ENCODE measurements around the gene SCAP. TPM values are rescaled to one million over a fixed set of nuclear protein-coding genes. Genes with fewer than 3 reads are reported as not detected.
A peak's percentile ranks its signal among the peaks of the same experiment; 100 is the strongest.
"Not testable (repeated sequence)": the region's sequence is repeated elsewhere in the genome, so short reads cannot be mapped to it uniquely, and the experiment has no call there.

Gene SCAP
- total RNA-seq: 10 to 100 TPM; 68.1 to 71.4 TPM

GRCh38 chr3:47475570-47476329, at the start of gene SCAP:
Gene SCAP (minus strand): TSS chr3:47475941. CDS start chr3:47442993, 32,948 bp downstream.
- ChIA-PET CTCF (interaction anchor here (0.7 to 5.3 kb wide), 11 partner anchors 10 to 74 kb away, joined by 3 to 51 read pairs (median 4); no protein-coding TSS in a partner anchor), POLR2A (interaction anchor here (0.6 to 0.8 kb wide), 3 partner anchors 54 to 304 kb away, joined by 3 to 4 read pairs (median 3); partner anchors contain the start of gene PTPN23)
- Mint-ChIP-seq H3K27me3 (no peaks in the 10 kb centered on the region), H3K27ac (peak within 1 kb of the TSS; percentile 88), H3K9me3 (no peaks in the 10 kb centered on the region), H3K4me3 (peak within 1 kb of the TSS; percentile 86), H3K36me3 (ENCODE audit: low read depth) (peaks cover 4% of the 10 kb centered on the region), H3K4me1 (peaks cover 31% of the 10 kb centered on the region)
- peak; percentile 96 for DNase-seq

DNA sequence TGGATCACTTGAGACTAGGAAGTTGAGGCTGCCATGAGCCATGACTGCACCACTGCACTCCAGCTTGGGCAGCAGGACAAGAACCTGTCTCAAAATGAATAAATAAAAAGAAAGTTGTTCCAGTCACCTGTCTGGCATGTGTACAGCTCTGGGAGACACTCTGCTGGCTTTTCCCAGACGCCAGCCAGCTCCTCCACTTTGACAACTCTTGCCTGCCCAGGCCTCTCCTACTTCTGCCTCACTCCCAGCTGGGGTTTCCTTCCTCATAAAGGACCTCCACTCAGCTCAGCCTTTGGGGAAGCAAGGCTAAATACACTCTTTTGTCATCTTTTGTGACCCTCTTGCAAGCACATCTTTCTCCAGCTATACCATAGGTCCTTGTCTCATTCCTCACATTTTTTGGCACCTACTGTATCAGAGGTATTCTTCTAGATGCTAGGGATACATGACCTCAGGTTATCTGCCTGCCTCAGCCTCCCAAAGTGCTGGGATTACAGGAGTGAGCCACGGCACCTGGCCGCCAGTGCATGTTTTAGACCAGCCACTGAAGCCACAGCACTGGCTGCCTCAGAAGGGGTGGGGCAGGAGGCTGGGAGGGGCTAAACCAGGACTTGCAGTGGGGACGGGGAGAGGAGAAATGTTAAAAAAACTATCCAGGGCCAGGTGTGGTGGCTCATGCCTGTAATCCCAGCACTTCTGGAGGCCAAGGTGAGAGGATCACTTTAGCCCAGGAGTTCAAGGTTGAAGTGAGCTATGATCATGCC, 47.8 kb upstream of the SCAP start:
- Mint-ChIP-seq H3K27ac (peak overlapping the region; percentile 7), H3K4me3 (no peak overlapping the region), H3K9me3 (peaks cover 4% of the 10 kb centered on the region), H3K36me3 (ENCODE audit: low read depth) (no peaks in the 10 kb centered on the region), H3K27me3 (no peaks in the 10 kb centered on the region), H3K4me1 (peaks cover 11% of the 10 kb centered on the region)
- ChIA-PET POLR2A (interaction anchor here (0.6 kb wide), 1 partner anchor 16 kb away, joined by 7 read pairs; no protein-coding TSS in a partner anchor), CTCF (interaction anchor here (0.8 to 3.9 kb wide), 6 partner anchors 10 to 467 kb away, joined by 4 to 43 read pairs (median 6); partner anchors contain the start of gene ELP6)
- DNase-seq: no peak

DNA sequence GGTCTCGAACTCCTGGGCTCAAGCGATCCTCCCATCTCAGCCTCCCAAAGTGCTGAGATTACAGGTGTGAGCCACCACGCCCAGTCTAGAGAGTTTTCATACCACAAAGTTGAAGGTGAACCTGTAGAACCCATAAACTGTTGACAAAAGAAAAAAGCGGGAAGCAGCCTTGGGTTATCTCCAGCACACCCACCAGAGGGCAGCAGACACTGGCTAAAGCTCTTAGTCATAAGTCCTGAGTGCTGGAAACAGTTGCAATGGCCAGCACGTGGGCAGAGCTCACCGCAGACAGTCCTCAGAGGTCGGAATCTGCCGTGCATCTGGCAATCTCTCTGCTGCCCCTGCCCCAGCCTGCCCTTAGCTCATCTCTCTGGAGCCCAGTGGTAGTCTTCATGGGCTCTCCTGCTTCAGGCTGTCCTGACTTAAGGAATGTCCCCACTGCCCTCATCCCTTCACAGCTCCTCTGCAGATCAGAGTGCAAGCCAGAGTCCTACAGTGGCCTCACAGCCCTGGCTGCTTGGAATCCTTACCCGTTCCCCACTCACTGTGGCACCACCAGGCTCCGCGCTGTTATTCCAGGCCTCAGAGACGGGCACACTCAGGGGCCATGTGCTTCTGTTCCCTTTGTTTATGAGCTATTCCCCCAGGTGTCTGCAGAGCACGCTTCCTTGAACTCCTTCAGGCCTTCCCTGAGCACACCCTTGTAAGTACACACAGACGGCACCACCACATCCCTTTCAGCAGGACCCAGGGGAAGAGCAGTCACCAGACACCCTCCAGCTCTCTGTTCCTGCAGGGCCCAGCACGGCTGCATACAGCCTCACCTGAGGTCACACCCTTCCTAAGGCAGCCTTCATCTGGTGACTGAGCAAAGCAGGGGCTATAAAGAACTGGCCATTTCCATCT, 46.6 kb upstream of the SCAP start:
- no peaks in the 10 kb centered on the region for H3K27me3 Mint-ChIP-seq
- H3K36me3 Mint-ChIP-seq (ENCODE audit: low read depth): no peaks in the 10 kb centered on the region
- CTCF ChIA-PET: interaction anchor here (0.6 to 3.9 kb wide), 24 partner anchors 9 to 1306 kb away, joined by 3 to 43 read pairs (median 4); partner anchors contain the start of gene ELP6
- peak; percentile 84 for DNase-seq
- POLR2A ChIA-PET: interaction anchor here (0.5 to 0.6 kb wide), 2 partner anchors 17 to 266 kb away, joined by 3 to 7 read pairs; no protein-coding TSS in a partner anchor
- H3K4me3 Mint-ChIP-seq: no peak overlapping the region
- H3K4me1 Mint-ChIP-seq: peaks cover 11% of the 10 kb centered on the region
- H3K27ac Mint-ChIP-seq: peak overlapping the region; percentile 33
- no peaks in the 10 kb centered on the region for H3K9me3 Mint-ChIP-seq

- no peaks in the 10 kb centered on the region for H3K27me3 Mint-ChIP-seq
- no peak for DNase-seq
- H3K4me3 Mint-ChIP-seq: no peak overlapping the region
- H3K9me3 Mint-ChIP-seq: no peaks in the 10 kb centered on the region
- no peaks in the 10 kb centered on the region for H3K36me3 Mint-ChIP-seq (ENCODE audit: low read depth)
- H3K27ac Mint-ChIP-seq: no peak overlapping the region
- CTCF ChIA-PET: interaction anchor here (0.6 to 3.9 kb wide), 12 partner anchors 8 to 630 kb away, joined by 3 to 43 read pairs (median 7); partner anchors contain the start of gene ELP6
- POLR2A ChIA-PET: interaction anchor here (0.6 kb wide), 1 partner anchor 268 kb away, joined by 6 read pairs; no protein-coding TSS in a partner anchor
- peaks cover 11% of the 10 kb centered on the region for H3K4me1 Mint-ChIP-seq
Measured at GRCh38 chr3:47520756-47521155, 45.0 kb upstream of the SCAP start.

- ChIA-PET POLR2A (no interaction called here), CTCF (interaction anchor here (1.5 kb wide), 1 partner anchor 97 kb away, joined by 5 read pairs; no protein-coding TSS in a partner anchor)
- DNase-seq: no peak
- Mint-ChIP-seq H3K4me3 (no peak overlapping the region), H3K4me1 (peaks cover 16% of the 10 kb centered on the region), H3K27ac (no peak overlapping the region), H3K9me3 (no peaks in the 10 kb centered on the region), H3K27me3 (no peaks in the 10 kb centered on the region), H3K36me3 (ENCODE audit: low read depth) (no peaks in the 10 kb centered on the region)
Measured at GRCh38 chr3:47517937-47518336, 42.2 kb upstream of the SCAP start.

DNA sequence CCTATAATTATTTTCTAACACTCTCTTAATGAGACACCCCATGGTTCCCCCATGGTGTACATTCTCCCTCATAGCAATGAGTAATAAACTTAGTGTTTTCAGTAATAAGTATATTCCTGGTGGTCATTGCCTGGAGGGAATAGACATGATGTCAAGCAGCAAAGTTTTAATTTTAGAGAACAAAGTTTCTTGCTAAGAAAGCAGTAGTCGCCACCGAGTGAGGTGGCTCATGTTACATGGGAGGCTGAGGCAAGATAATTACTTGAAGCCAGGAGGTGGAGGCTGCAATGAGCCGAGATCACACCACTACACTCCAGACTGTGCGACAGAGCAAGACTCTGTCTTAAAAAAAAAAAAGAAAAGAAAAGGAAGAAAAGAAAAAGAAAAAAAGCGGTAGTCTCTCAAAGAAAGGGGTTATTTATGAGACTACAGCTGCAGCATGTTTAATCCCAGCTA, 40.2 kb upstream of the SCAP start:
- Mint-ChIP-seq H3K9me3 (no peaks in the 10 kb centered on the region), H3K36me3 (ENCODE audit: low read depth) (peaks cover 3% of the 10 kb centered on the region), H3K4me3 (no peak overlapping the region), H3K27me3 (no peaks in the 10 kb centered on the region), H3K4me1 (peaks cover 18% of the 10 kb centered on the region), H3K27ac (no peak overlapping the region)
- DNase-seq: no peak
- CTCF ChIA-PET: interaction anchor here (0.6 to 1.7 kb wide), 5 partner anchors 85 to 536 kb away, joined by 3 to 4 read pairs (median 3); no protein-coding TSS in a partner anchor
- POLR2A ChIA-PET: no interaction called here

GRCh38 chr3:47515100-47515499, 39.4 kb upstream of the SCAP start:
- POLR2A ChIA-PET: no interaction called here
- CTCF ChIA-PET: interaction anchor here (1.0 to 1.4 kb wide), 4 partner anchors 22 to 274 kb away, joined by 3 to 4 read pairs (median 3); no protein-coding TSS in a partner anchor
- Mint-ChIP-seq H3K36me3 (ENCODE audit: low read depth) (peaks cover 7% of the 10 kb centered on the region), H3K4me3 (peak overlapping the region; percentile 66), H3K27me3 (no peaks in the 10 kb centered on the region), H3K9me3 (no peaks in the 10 kb centered on the region), H3K27ac (peak overlapping the region; percentile 52), H3K4me1 (peaks cover 21% of the 10 kb centered on the region)
- no peak for DNase-seq

- peak; percentile 97 for DNase-seq
- Mint-ChIP-seq H3K27me3 (no peaks in the 10 kb centered on the region), H3K4me3 (peak within 1 kb of the TSS; percentile 95), H3K27ac (peak within 1 kb of the TSS; percentile 97), H3K36me3 (ENCODE audit: low read depth) (peaks cover 15% of the 10 kb centered on the region), H3K9me3 (no peaks in the 10 kb centered on the region), H3K4me1 (peaks cover 21% of the 10 kb centered on the region)
- CTCF ChIA-PET: interaction anchor here (0.7 to 2.5 kb wide), 5 partner anchors 9 to 92 kb away, joined by 3 to 9 read pairs (median 3); no protein-coding TSS in a partner anchor
- POLR2A ChIA-PET: interaction anchor here (0.7 kb wide), 1 partner anchor 566 kb away, joined by 4 read pairs; no protein-coding TSS in a partner anchor
Measured at GRCh38 chr3:47513125-47513929, 37.6 kb upstream of the SCAP start, which contains the start of gene ELP6. Gene ELP6 (minus strand): TSS chr3:47513712. CDS start chr3:47513590, 122 bp downstream.

- peak; percentile 42 for DNase-seq
- H3K27ac Mint-ChIP-seq: peak overlapping the region; percentile 97
- POLR2A ChIA-PET: interaction anchor here (0.7 kb wide), 1 partner anchor 565 kb away, joined by 4 read pairs; no protein-coding TSS in a partner anchor
- H3K4me1 Mint-ChIP-seq: peaks cover 21% of the 10 kb centered on the region
- CTCF ChIA-PET: interaction anchor here (0.6 to 2.5 kb wide), 4 partner anchors 9 to 91 kb away, joined by 3 to 9 read pairs (median 4); no protein-coding TSS in a partner anchor
- H3K4me3 Mint-ChIP-seq: peak overlapping the region; percentile 95
- H3K36me3 Mint-ChIP-seq (ENCODE audit: low read depth): peaks cover 18% of the 10 kb centered on the region
- no peaks in the 10 kb centered on the region for H3K9me3 Mint-ChIP-seq
- no peaks in the 10 kb centered on the region for H3K27me3 Mint-ChIP-seq
Measured at GRCh38 chr3:47512416-47513124, 36.8 kb upstream of the SCAP start.

GRCh38 chr3:47505267-47505666, 29.5 kb upstream of the SCAP start:
- not testable (repeated sequence) for H3K4me1 Mint-ChIP-seq, H3K27ac Mint-ChIP-seq, H3K4me3 Mint-ChIP-seq, DNase-seq, H3K9me3 Mint-ChIP-seq, H3K27me3 Mint-ChIP-seq
- peaks cover 34% of the 10 kb centered on the region for H3K36me3 Mint-ChIP-seq (ENCODE audit: low read depth)
- ChIA-PET POLR2A (interaction anchor here (0.7 kb wide), 1 partner anchor 19 kb away, joined by 4 read pairs; no protein-coding TSS in a partner anchor), CTCF (interaction anchor here (0.7 to 0.8 kb wide), 3 partner anchors 11 to 182 kb away, joined by 3 read pairs; no protein-coding TSS in a partner anchor)
